CD4-positive, alpha-beta T cell treated with Interleukin-17A for 4 hours (primary cell): ENCODE data around the gene OARD1.

Source experiments
- DNase-seq: peaks from one replicate; pipeline ENCODE4 v3.0.0-alpha.2; 2020; ENCODE audit warnings: mixed read lengths

The OARD1 gene

GRCh38 chr6:41074692-41075436, 2.7 kb upstream of the OARD1 start:
- no peak for DNase-seq

GRCh38 chr6:41073968-41074691, 2.0 kb upstream of the OARD1 start:
- no peak for DNase-seq

- peak; percentile 86 for DNase-seq
These were observed 1.2 kb upstream of the OARD1 start for GRCh38 chr6:41073203-41073967.

- DNase-seq = peak; percentile 100
These were observed 663 bp upstream of the OARD1 start, which contains the start of gene NFYA for GRCh38 chr6:41072836-41073202. TSS of gene NFYA (plus strand) at chr6:41072974. CDS start at chr6:41079090, 6,116 bp downstream.

- peak; percentile 75 for DNase-seq
These were observed 644 bp downstream of the OARD1 start for GRCh38 chr6:41071501-41071922.

GRCh38 chr6:41066867-41067304, 5.3 kb downstream of the OARD1 start:
- DNase-seq = peak; percentile 83

GRCh38 chr6:41065550-41066026, 6.6 kb downstream of the OARD1 start:
- no peak for DNase-seq

- DNase-seq = no peak
These were observed 7.3 kb downstream of the OARD1 start for GRCh38 chr6:41064841-41065240.

- no peak for DNase-seq
These were observed 8.3 kb downstream of the OARD1 start for GRCh38 chr6:41063884-41064285.

GRCh38 chr6:41062056-41062455, 10.1 kb downstream of the OARD1 start:
- DNase-seq = no peak

- no peak for DNase-seq
These were observed 10.9 kb downstream of the OARD1 start for GRCh38 chr6:41061196-41061726.

- no peak for DNase-seq
These were observed 12.6 kb downstream of the OARD1 start for GRCh38 chr6:41059556-41059955.

- DNase-seq = no peak
These were observed 13.4 kb downstream of the OARD1 start for GRCh38 chr6:41058783-41059181.

GRCh38 chr6:41056768-41057490, 15.2 kb downstream of the OARD1 start:
- no peak for DNase-seq

GRCh38 chr6:41055149-41055548, 17.0 kb downstream of the OARD1 start:
- no peak for DNase-seq

GRCh38 chr6:41054511-41054910, 17.6 kb downstream of the OARD1 start:
- no peak for DNase-seq

GRCh38 chr6:41053041-41053440, 19.1 kb downstream of the OARD1 start, which contains the start of gene APOBEC2:
TSS of gene APOBEC2 (plus strand) at chr6:41053202. CDS start at chr6:41053348, 146 bp downstream.
- no peak for DNase-seq

- DNase-seq = no peak
These were observed 20.3 kb downstream of the OARD1 start for GRCh38 chr6:41051873-41052272.

GRCh38 chr6:41050536-41050935, 21.6 kb downstream of the OARD1 start:
- no peak for DNase-seq

- no peak for DNase-seq
These were observed 22.2 kb downstream of the OARD1 start for GRCh38 chr6:41049955-41050354.

- DNase-seq = no peak
These were observed 22.6 kb downstream of the OARD1 start for GRCh38 chr6:41049521-41049920.
